Natural killer cell (primary cell): ENCODE data around the gene RPS24. TPM values are rescaled to one million over a fixed set of nuclear protein-coding genes. Genes with fewer than 3 reads are reported as not detected.

Experiments
- ATAC-seq, 3 donors: fragments of 150-1000 bp in 2 of 3; fragments of 200-7000 bp in 1 of 3; cut with Tn5 transposase; 1 replicate in 1 of 3; 2 replicates in 2 of 3; pipeline ENCODE4 v1.10.0; 2021; ENCODE audit warnings: mild to moderate bottlenecking in 2 of 3, moderate library complexity in 2 of 3
- DNase-seq, 2 donors: peaks; one replicate each; pipeline versions ENCODE4 v3.0.0 to v3.0.0-alpha.2; 2013 to 2021; ENCODE audit warnings: mixed read lengths in 1 of 2
- H3K27ac ChIP-seq: one replicate; pipeline ENCODE4 v1.5.1; 2013; ENCODE audit warnings: mild to moderate bottlenecking, low read length
- H3K27me3 ChIP-seq: one replicate; pipeline ENCODE4 v1.6.1; 2013; ENCODE audit warnings: low read length; ENCODE audit not compliant: control insufficient read depth, insufficient read depth
- H3K36me3 ChIP-seq: one replicate; pipeline ENCODE4 v1.6.1; 2013; ENCODE audit warnings: low read length; ENCODE audit not compliant: control insufficient read depth, insufficient read depth
- H3K4me1 ChIP-seq: one replicate; pipeline ENCODE4 v1.6.1; 2013; ENCODE audit warnings: low read length; ENCODE audit not compliant: control insufficient read depth, insufficient read depth
- H3K4me3 ChIP-seq: one replicate; pipeline ENCODE4 v1.5.1; 2013; ENCODE audit warnings: low read length
- H3K9me3 ChIP-seq: one replicate; pipeline ENCODE4 v1.6.1; 2013; ENCODE audit warnings: low read length; ENCODE audit not compliant: control insufficient read depth, insufficient read depth
- H3K27ac Mint-ChIP-seq, 2 donors: one replicate each; pipeline ENCODE4 v1.8.0; 2022; ENCODE audit warnings: mild to moderate bottlenecking in 2 of 2, mixed read lengths in 2 of 2, moderate library complexity in 1 of 2
- H3K27me3 Mint-ChIP-seq, 2 donors: one replicate each; pipeline ENCODE4 v1.8.0; 2022; ENCODE audit warnings: low read depth in 2 of 2, mixed read lengths in 2 of 2
- H3K36me3 Mint-ChIP-seq: one replicate; pipeline ENCODE4 v1.8.0; 2022; ENCODE audit warnings: mixed read lengths
- H3K4me1 Mint-ChIP-seq, 2 donors: one replicate each; pipeline ENCODE4 v1.8.0; 2022; ENCODE audit warnings: mixed read lengths in 2 of 2
- H3K4me3 Mint-ChIP-seq: one replicate; pipeline ENCODE4 v1.8.0; 2022; ENCODE audit warnings: mild to moderate bottlenecking, moderate library complexity, mixed read lengths
- H3K9me3 Mint-ChIP-seq, 2 donors: one replicate each; pipeline ENCODE4 v1.8.0; 2022; ENCODE audit warnings: mixed read lengths in 2 of 2
- CTCF ChIP-seq: fragments of 200-600 bp; IDR thresholded peaks from one replicate; pipeline ENCODE4 v1.8.0; 2022; ENCODE audit warnings: antibody characterized with exemption
- WGBS: methylation state at CpG from one replicate; pipeline ENCODE4 v1.1.7; 2013; ENCODE audit warnings: missing lambda C conversion rate; ENCODE audit not compliant: insufficient coverage; 5-methylcytosine and 5-hydroxymethylcytosine counted together
- intact Hi-C: fragments of 100-400 bp; cut with micrococcal nuclease; formaldehyde crosslinking; loops from one replicate; pipeline ENCODE4 v1.14.2; 2022
- total RNA-seq, 4 donors: library from RNA; stranded (reverse); fragments of 120-200 nt in 1 of 4; gene quantifications; one replicate each; pipeline versions ENCODE4 v1.2.3 to v1.2.4, GENCODE V29; 2013 to 2022

RPS24 gene
- total RNA-seq, 3 donors from 2014 or later (not counting 1 experiment from before 2014, with no cell fraction given), result 887 to 1,039 (median 981) TPM

- intact Hi-C loops, result loop anchor here (2.0 to 5.0 kb wide), 2 partner anchors 152 to 181 kb away; no protein-coding TSS in a partner anchor
- Histone ChIP-seq H3K9me3 (no peaks in the 10 kb centered on the region), H3K4me1 (peaks cover 19% of the 10 kb centered on the region), H3K27ac (peak overlapping the region; percentile 69), H3K4me3 (peak overlapping the region; percentile 98), H3K36me3 (peaks cover 25% of the 10 kb centered on the region), H3K27me3 (no peaks in the 10 kb centered on the region)
- WGBS, result 44% methylated on average over 36 of the region's 36 CpGs
- Mint-ChIP-seq H3K27me3 (no peaks in the 10 kb centered on the region), H3K36me3 (peaks cover 17% of the 10 kb centered on the region), H3K4me1 (peaks cover 33 to 34% of the 10 kb centered on the region in 2 donors), H3K4me3 (peak overlapping the region; percentile 100), H3K9me3 (no peaks in the 10 kb centered on the region), H3K27ac (peak overlapping the region; percentile 88 to 98)
- peak; percentile 47 to 59 for DNase-seq
- no peak for TF ChIP-seq CTCF
- ATAC-seq, result peak; percentile 27 to 44 (median 42)
These were observed 5.0 kb upstream of the RPS24 start for GRCh38 chr10:78028438-78029268.

DNA sequence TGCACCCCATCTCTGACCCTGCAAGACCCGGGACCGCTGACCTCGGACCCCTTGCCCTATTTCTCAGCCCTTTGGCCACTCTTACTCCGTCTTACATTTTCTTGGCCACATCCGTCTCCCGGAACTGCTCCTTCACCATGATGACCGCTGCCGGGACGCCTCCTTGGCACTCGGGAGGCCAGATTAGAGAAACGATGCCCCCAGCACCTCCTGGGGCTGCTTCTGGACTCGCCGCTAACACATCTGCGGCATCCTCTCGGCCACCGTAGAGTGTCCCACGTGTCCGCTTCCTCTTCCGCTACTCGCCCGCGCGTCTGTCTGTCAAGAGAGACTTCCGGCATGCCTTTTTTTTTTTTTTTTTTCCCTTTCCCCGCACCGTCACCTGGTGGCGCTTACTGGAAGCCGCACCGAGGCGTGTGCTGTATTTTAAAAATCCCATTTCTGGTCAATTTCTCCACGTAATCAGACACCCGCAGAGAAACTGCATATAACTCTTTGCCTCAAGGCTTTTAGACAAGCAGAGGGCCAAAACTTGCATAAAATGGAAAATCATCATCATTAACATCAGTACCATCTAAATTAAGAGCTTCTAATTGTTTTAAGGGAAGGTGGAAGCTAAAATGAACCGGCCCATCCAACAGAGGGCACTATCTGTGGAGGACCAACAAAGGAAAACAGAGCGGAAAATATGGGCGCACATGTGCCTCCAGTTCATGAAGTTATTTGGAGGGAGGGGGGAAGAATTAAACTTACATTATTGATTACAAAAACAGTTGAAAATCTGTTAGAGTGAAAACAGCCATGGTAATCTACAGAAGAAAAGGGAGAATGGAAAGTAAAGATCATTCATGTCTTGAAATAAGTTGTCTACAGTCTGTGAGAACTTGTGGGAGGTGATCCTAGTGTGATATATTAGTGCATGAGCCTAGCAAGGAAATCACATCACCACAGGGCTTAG lies 4.1 kb upstream of the RPS24 start, which contains the start of gene POLR3A:
Gene POLR3A (minus strand): TSS at position 247 of the 958 bp plus-strand sequence. CDS start 108 bp downstream, at position 139.
- DNase-seq, result peak; percentile 92 to 97
- intact Hi-C loops, result loop anchor here (2.0 to 5.0 kb wide), 2 partner anchors 153 to 182 kb away; no protein-coding TSS in a partner anchor
- H3K4me1 Mint-ChIP-seq, result peaks cover 38 to 39% of the 10 kb centered on the region in 2 donors
- WGBS, result under 1% methylated on average over 35 of the region's 35 CpGs
- Histone ChIP-seq H3K4me1 (peaks cover 19% of the 10 kb centered on the region), H3K9me3 (no peaks in the 10 kb centered on the region), H3K4me3 (peak within 1 kb of the TSS; percentile 98), H3K27me3 (no peaks in the 10 kb centered on the region), H3K36me3 (peaks cover 16% of the 10 kb centered on the region), H3K27ac (peak within 1 kb of the TSS; percentile 69)
- peaks cover 12% of the 10 kb centered on the region for H3K36me3 Mint-ChIP-seq
- peak; percentile 50 to 79 (median 69) for ATAC-seq
- H3K9me3 Mint-ChIP-seq, result no peaks in the 10 kb centered on the region
- peak within 1 kb of the TSS; percentile 100 for H3K4me3 Mint-ChIP-seq
- TF ChIP-seq CTCF, result peak; percentile 67
- H3K27me3 Mint-ChIP-seq, result no peaks in the 10 kb centered on the region
- H3K27ac Mint-ChIP-seq, result peak within 1 kb of the TSS; percentile 88 to 98

DNA sequence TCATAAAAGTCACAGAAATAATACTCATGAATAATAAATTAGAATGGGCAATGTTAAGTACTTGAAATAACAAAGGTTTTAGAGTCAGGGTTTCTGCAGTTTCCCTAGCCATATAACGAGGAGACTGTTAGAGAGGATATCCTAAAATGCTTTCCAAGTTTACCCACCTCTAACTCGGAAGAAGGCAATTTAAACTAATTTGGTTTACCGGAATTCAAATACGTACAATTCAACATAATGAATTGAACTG lies 351 bp upstream of the RPS24 start:
- Histone ChIP-seq H3K4me3 (peak overlapping the region; percentile 96), H3K27me3 (no peaks in the 10 kb centered on the region), H3K27ac (peak overlapping the region; percentile 46), H3K36me3 (peaks cover 33% of the 10 kb centered on the region), H3K4me1 (peaks cover 23% of the 10 kb centered on the region), H3K9me3 (no peaks in the 10 kb centered on the region)
- ATAC-seq (no peak), DNase-seq (no peak)
- H3K4me3 Mint-ChIP-seq, result peak overlapping the region; percentile 83
- WGBS, result 2% methylated on average over 4 of the region's 4 CpGs
- H3K4me1 Mint-ChIP-seq, result peaks cover 53 to 56% of the 10 kb centered on the region in 2 donors
- intact Hi-C loops, result loop anchor here (2.0 kb wide), 1 partner anchor 269 kb away; no protein-coding TSS in a partner anchor
- H3K27me3 Mint-ChIP-seq, result no peaks in the 10 kb centered on the region
- TF ChIP-seq CTCF, result no peak
- no peaks in the 10 kb centered on the region for H3K9me3 Mint-ChIP-seq
- H3K36me3 Mint-ChIP-seq, result peaks cover 7% of the 10 kb centered on the region
- H3K27ac Mint-ChIP-seq, result peak overlapping the region; percentile 52 to 90
